Measurements from ENCODE around the gene CAPN11. TPM values are rescaled to one million over a fixed set of nuclear protein-coding genes. Genes with fewer than 3 reads are reported as not detected.
A peak's percentile ranks its signal among the peaks of the same experiment; 100 is the strongest.

The CAPN11 gene
- total and polyA plus RNA-seq, 9 of the 15 experiments (the other 6 are each of a cell fraction or from before 2014, with no cell fraction given) = 0.03 to 0.61 (median 0.17) TPM; not detected in 1

DNA sequence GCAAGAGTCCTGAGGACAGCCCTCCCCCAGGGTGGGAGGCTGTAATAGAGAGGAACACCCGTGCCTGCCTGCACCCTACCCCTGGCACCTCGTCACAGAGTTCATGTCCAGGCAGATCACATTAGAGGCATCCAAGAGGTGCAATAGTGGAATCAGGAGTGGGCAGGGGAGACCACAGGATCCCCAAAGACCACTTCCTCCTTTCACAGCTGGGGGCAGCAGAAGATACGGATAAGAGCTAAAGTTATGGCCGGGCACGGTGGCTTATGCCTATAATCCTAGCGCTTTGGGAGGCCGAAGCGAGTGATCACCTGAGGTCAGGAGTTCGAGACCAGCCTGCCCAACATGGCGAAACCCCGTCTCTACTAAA is 1.5 kb upstream of the CAPN11 start (continued):
- TF ChIP-seq, protein P1, sequence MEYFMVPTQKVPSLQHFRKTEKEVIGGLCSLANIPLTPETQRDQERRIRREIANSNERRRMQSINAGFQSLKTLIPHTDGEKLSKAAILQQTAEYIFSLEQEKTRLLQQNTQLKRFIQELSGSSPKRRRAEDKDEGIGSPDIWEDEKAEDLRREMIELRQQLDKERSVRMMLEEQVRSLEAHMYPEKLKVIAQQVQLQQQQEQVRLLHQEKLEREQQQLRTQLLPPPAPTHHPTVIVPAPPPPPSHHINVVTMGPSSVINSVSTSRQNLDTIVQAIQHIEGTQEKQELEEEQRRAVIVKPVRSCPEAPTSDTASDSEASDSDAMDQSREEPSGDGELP (CRISPR knock-in tag; IDR thresholded peaks at IDR 0.05; ENCODE audit: borderline replicate concordance) = no peak
- no peak for TF ChIP-seq EZH2 (IDR thresholded peaks at IDR 0.05; ENCODE audit: borderline replicate concordance, low read depth, low read length)
- TF ChIP-seq ZNF23 (CRISPR knock-in tag; IDR thresholded peaks at IDR 0.05) = no peak
- TF ChIP-seq, protein P2, sequence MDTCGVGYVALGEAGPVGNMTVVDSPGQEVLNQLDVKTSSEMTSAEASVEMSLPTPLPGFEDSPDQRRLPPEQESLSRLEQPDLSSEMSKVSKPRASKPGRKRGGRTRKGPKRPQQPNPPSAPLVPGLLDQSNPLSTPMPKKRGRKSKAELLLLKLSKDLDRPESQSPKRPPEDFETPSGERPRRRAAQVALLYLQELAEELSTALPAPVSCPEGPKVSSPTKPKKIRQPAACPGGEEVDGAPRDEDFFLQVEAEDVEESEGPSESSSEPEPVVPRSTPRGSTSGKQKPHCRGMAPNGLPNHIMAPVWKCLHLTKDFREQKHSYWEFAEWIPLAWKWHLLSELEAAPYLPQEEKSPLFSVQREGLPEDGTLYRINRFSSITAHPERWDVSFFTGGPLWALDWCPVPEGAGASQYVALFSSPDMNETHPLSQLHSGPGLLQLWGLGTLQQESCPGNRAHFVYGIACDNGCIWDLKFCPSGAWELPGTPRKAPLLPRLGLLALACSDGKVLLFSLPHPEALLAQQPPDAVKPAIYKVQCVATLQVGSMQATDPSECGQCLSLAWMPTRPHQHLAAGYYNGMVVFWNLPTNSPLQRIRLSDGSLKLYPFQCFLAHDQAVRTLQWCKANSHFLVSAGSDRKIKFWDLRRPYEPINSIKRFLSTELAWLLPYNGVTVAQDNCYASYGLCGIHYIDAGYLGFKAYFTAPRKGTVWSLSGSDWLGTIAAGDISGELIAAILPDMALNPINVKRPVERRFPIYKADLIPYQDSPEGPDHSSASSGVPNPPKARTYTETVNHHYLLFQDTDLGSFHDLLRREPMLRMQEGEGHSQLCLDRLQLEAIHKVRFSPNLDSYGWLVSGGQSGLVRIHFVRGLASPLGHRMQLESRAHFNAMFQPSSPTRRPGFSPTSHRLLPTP (IDR thresholded peaks at IDR 0.05; ENCODE audit: borderline replicate concordance, extremely low read depth, insufficient read length) = no peak
- TF ChIP-seq ZSCAN29 (IDR thresholded peaks at IDR 0.05) = no peak
- TF ChIP-seq, protein P3, sequence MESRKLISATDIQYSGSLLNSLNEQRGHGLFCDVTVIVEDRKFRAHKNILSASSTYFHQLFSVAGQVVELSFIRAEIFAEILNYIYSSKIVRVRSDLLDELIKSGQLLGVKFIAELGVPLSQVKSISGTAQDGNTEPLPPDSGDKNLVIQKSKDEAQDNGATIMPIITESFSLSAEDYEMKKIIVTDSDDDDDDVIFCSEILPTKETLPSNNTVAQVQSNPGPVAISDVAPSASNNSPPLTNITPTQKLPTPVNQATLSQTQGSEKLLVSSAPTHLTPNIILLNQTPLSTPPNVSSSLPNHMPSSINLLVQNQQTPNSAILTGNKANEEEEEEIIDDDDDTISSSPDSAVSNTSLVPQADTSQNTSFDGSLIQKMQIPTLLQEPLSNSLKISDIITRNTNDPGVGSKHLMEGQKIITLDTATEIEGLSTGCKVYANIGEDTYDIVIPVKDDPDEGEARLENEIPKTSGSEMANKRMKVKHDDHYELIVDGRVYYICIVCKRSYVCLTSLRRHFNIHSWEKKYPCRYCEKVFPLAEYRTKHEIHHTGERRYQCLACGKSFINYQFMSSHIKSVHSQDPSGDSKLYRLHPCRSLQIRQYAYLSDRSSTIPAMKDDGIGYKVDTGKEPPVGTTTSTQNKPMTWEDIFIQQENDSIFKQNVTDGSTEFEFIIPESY (CRISPR knock-in tag; IDR thresholded peaks at IDR 0.05) = peak; percentile 79; the same call in 1 of the 2 replicates
- no peak for TF ChIP-seq SRSF7 (optimal IDR thresholded peaks at IDR 0.05; ENCODE audit: low read depth, low read length)
- peak; percentile 22; the same call in 1 of the 2 replicates for TF ChIP-seq STAG1 (CRISPR knock-in tag; IDR thresholded peaks at IDR 0.05; ENCODE audit: borderline replicate concordance)
- no peak for TF ChIP-seq PYGO2 (tag; IDR thresholded peaks at IDR 0.05)
- no peak for TF ChIP-seq MCM3 (IDR thresholded peaks at IDR 0.05)
- TF ChIP-seq CREB1 (IDR thresholded peaks at IDR 0.05) = no peak
- TF ChIP-seq CREB1 (CRISPR knock-in tag; IDR thresholded peaks at IDR 0.05) = no peak
- no peak for TF ChIP-seq XRCC4 (IDR thresholded peaks at IDR 0.05; ENCODE audit: extremely low read depth, insufficient read depth, insufficient read length)
- TF ChIP-seq, protein P4, sequence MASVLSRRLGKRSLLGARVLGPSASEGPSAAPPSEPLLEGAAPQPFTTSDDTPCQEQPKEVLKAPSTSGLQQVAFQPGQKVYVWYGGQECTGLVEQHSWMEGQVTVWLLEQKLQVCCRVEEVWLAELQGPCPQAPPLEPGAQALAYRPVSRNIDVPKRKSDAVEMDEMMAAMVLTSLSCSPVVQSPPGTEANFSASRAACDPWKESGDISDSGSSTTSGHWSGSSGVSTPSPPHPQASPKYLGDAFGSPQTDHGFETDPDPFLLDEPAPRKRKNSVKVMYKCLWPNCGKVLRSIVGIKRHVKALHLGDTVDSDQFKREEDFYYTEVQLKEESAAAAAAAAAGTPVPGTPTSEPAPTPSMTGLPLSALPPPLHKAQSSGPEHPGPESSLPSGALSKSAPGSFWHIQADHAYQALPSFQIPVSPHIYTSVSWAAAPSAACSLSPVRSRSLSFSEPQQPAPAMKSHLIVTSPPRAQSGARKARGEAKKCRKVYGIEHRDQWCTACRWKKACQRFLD (CRISPR knock-in tag; IDR thresholded peaks at IDR 0.05) = no peak
- TF ChIP-seq, protein P5, sequence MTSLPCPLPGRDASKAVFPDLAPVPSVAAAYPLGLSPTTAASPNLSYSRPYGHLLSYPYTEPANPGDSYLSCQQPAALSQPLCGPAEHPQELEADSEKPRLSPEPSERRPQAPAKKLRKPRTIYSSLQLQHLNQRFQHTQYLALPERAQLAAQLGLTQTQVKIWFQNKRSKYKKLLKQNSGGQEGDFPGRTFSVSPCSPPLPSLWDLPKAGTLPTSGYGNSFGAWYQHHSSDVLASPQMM (CRISPR knock-in tag; IDR thresholded peaks at IDR 0.05) = no peak

Measured in K562 (cell line).